Fibroblast of the conjunctiva (primary cell): ENCODE measurements around the gene GRIP2.
A peak's percentile ranks its signal among the peaks of the same experiment; 100 is the strongest.

Experiments
- DNase-seq: peaks from one replicate; pipeline ENCODE4 v3.0.0-alpha.2; 2010; ENCODE audit warnings: low read depth

GRIP2 gene

GRCh38 chr3:14483286-14483685 is 56.9 kb downstream of the GRIP2 start:
- DNase-seq, result no peak

- DNase-seq, result no peak
Observed at GRCh38 chr3:14482271-14482721, 57.8 kb downstream of the GRIP2 start.

- DNase-seq, result no peak
Observed at GRCh38 chr3:14481646-14482036, 58.5 kb downstream of the GRIP2 start.

GRCh38 chr3:14481018-14481645 is 59.0 kb downstream of the GRIP2 start:
- DNase-seq, result no peak

- DNase-seq, result no peak
Observed at GRCh38 chr3:14480207-14481017, 59.7 kb downstream of the GRIP2 start.

- DNase-seq, result no peak
Observed at GRCh38 chr3:14479591-14479990, 60.6 kb downstream of the GRIP2 start.

- no peak for DNase-seq
Observed at GRCh38 chr3:14478956-14479550, 61.1 kb downstream of the GRIP2 start.

GRCh38 chr3:14477311-14477935 is 62.7 kb downstream of the GRIP2 start:
- DNase-seq, result no peak

- DNase-seq, result no peak
Observed at GRCh38 chr3:14476583-14477265, 63.4 kb downstream of the GRIP2 start.

- DNase-seq, result no peak
Observed at GRCh38 chr3:14475621-14476020, 64.5 kb downstream of the GRIP2 start.

GRCh38 chr3:14474363-14475081 is 65.6 kb downstream of the GRIP2 start:
- no peak for DNase-seq

- no peak for DNase-seq
Observed at GRCh38 chr3:14473411-14473891, 66.7 kb downstream of the GRIP2 start.

GRCh38 chr3:14472471-14473351 is 67.4 kb downstream of the GRIP2 start:
- peak; percentile 64 for DNase-seq

- DNase-seq, result no peak
Observed at GRCh38 chr3:14471690-14472089, 68.5 kb downstream of the GRIP2 start.

GRCh38 chr3:14471016-14471415 is 69.1 kb downstream of the GRIP2 start:
- no peak for DNase-seq

- no peak for DNase-seq
Observed at GRCh38 chr3:14470461-14470860, 69.7 kb downstream of the GRIP2 start.

GRCh38 chr3:14468621-14468981 is 71.5 kb downstream of the GRIP2 start:
- DNase-seq, result no peak

GRCh38 chr3:14467814-14468620 is 72.1 kb downstream of the GRIP2 start:
- DNase-seq, result no peak

GRCh38 chr3:14466179-14466903 is 73.8 kb downstream of the GRIP2 start:
- DNase-seq, result no peak
